ENCODE measurements around the gene CCHCR1. TPM values are rescaled to one million over a fixed set of nuclear protein-coding genes. Genes with fewer than 3 reads are reported as not detected.

Gene CCHCR1
- polyA plus RNA-seq, 6 donors from 2014 or later, result 2.6 to 6.1 (median 4.5) TPM

- DNase-seq (no peak), ATAC-seq (ENCODE audit: low read depth in 2 of 2) (no peak)
- Mint-ChIP-seq H3K4me3 (no peak overlapping the region), H3K4me1 (peaks cover 4 to 12% (median 7%) of the 10 kb centered on the region in 3 donors), H3K36me3 (peaks cover 0 to 6% of the 10 kb centered on the region in 2 donors), H3K9me3 (no peaks in the 10 kb centered on the region), H3K27me3 (no peaks in the 10 kb centered on the region), H3K27ac (no peak overlapping the region)
Measured at GRCh38 chr6:31144970-31145340, 12.6 kb downstream of the CCHCR1 start.

- no peaks in the 10 kb centered on the region for H3K27me3 Mint-ChIP-seq
- H3K4me3 Mint-ChIP-seq, result no peak overlapping the region
- peaks cover 4 to 12% (median 7%) of the 10 kb centered on the region in 3 donors for H3K4me1 Mint-ChIP-seq
- H3K9me3 Mint-ChIP-seq, result no peaks in the 10 kb centered on the region
- peaks cover 0 to 6% of the 10 kb centered on the region in 2 donors for H3K36me3 Mint-ChIP-seq
- no peak for ATAC-seq (ENCODE audit: low read depth in 2 of 2)
- DNase-seq, result no peak
- no peak overlapping the region for H3K27ac Mint-ChIP-seq
Measured at GRCh38 chr6:31144296-31144969, 13.2 kb downstream of the CCHCR1 start.

DNA sequence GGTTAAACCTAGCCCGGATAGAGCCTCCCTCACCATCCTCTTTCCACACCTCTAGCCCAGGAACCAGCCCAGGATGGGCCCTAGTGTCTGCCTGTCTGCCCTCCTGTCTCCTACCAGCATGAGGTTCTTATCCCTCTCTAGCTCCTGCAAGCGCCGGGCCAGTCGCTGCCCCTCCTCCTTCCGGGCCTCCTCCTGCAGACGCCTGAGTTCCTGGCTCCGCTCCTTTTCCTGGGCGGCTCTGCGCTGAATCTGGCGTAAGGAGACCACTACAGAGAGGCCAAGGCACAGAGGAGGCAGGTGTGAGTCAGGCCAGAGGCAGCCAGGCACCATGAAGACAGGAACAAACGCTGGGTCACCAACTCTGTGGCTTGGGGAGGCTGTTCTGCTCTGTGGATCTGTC is 14.5 kb downstream of the CCHCR1 start:
- no peaks in the 10 kb centered on the region for H3K27me3 Mint-ChIP-seq
- no peaks in the 10 kb centered on the region for H3K9me3 Mint-ChIP-seq
- ATAC-seq (ENCODE audit: low read depth in 2 of 2) (no peak), DNase-seq (no peak)
- peaks cover 2 to 9% (median 3%) of the 10 kb centered on the region in 3 donors for H3K4me1 Mint-ChIP-seq
- no peak overlapping the region for H3K4me3 Mint-ChIP-seq
- peaks cover 0 to 6% of the 10 kb centered on the region in 2 donors for H3K36me3 Mint-ChIP-seq
- H3K27ac Mint-ChIP-seq, result peak overlapping the region in 1 of 6 donors; percentile 28

GRCh38 chr6:31142361-31142761 is 15.2 kb downstream of the CCHCR1 start:
- ATAC-seq (ENCODE audit: low read depth in 2 of 2) (no peak), DNase-seq (no peak)
- Mint-ChIP-seq H3K27ac (no peak overlapping the region), H3K9me3 (no peaks in the 10 kb centered on the region), H3K27me3 (peaks cover 0 to 5% (median 4%) of the 10 kb centered on the region in 3 donors), H3K4me1 (peaks cover 4 to 9% (median 4%) of the 10 kb centered on the region in 3 donors), H3K36me3 (peaks cover 0 to 6% of the 10 kb centered on the region in 2 donors), H3K4me3 (no peak overlapping the region)

DNA sequence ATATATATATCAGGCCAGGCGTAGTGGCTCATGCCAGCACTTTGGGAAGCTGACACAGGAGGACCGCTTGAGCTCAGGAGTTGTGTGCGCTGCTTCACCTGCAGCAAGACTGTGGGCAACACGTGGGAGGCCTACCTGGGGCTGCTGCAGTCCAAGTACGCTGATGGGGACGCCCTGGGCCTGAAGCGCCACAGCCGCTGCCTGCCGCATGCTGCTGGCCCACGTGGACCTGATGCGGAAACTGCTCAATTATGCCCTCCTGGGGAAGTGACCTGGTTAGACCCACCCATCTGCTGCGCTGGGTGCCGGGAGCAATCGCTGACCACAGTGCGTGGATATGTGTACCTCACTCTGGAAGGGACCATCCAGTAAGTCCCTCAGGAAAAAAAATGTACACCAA is 17.0 kb downstream of the CCHCR1 start:
- no peaks in the 10 kb centered on the region for H3K9me3 Mint-ChIP-seq
- DNase-seq (no peak), ATAC-seq (ENCODE audit: low read depth in 2 of 2) (no peak)
- H3K36me3 Mint-ChIP-seq, result peaks cover 0 to 6% of the 10 kb centered on the region in 2 donors
- H3K4me1 Mint-ChIP-seq, result peaks cover 5 to 8% (median 6%) of the 10 kb centered on the region in 3 donors
- H3K27ac Mint-ChIP-seq, result no peak overlapping the region
- peaks cover 0 to 8% (median 6%) of the 10 kb centered on the region in 3 donors for H3K27me3 Mint-ChIP-seq
- H3K4me3 Mint-ChIP-seq, result no peak overlapping the region

- DNase-seq, result no peak
- Mint-ChIP-seq H3K4me3 (peak overlapping the region in 1 of 8 donors; percentile 29), H3K27ac (peak overlapping the region in 1 of 6 donors; percentile 24), H3K9me3 (no peaks in the 10 kb centered on the region), H3K27me3 (peaks cover 0 to 8% (median 6%) of the 10 kb centered on the region in 3 donors), H3K4me1 (peaks cover 5 to 8% (median 6%) of the 10 kb centered on the region in 3 donors), H3K36me3 (peaks cover 0 to under 1% of the 10 kb centered on the region in 2 donors)
- ATAC-seq (ENCODE audit: low read depth in 2 of 2), result no peak
Measured at GRCh38 chr6:31139599-31139998, 18.0 kb downstream of the CCHCR1 start.

GRCh38 chr6:31138982-31139381 is 18.6 kb downstream of the CCHCR1 start, which contains the start of gene PSORS1C2:
Gene PSORS1C2, minus strand, starts transcription at chr6:31139066. Its CDS starts 40 bp downstream, at chr6:31139026.
- Mint-ChIP-seq H3K4me3 (peak within 1 kb of the TSS in 4 of 8 donors; percentile 29 to 82 (median 60)), H3K36me3 (no peaks in the 10 kb centered on the region), H3K4me1 (peaks cover 5 to 8% (median 6%) of the 10 kb centered on the region in 3 donors), H3K27me3 (peaks cover 0 to 8% (median 6%) of the 10 kb centered on the region in 3 donors), H3K27ac (peak within 1 kb of the TSS in 4 of 6 donors; percentile 12 to 96 (median 20)), H3K9me3 (no peaks in the 10 kb centered on the region)
- no peak for DNase-seq
- no peak for ATAC-seq (ENCODE audit: low read depth in 2 of 2)

GRCh38 chr6:31135710-31136109 is 21.9 kb downstream of the CCHCR1 start:
- no peaks in the 10 kb centered on the region for H3K9me3 Mint-ChIP-seq
- no peak overlapping the region for H3K4me3 Mint-ChIP-seq
- H3K27ac Mint-ChIP-seq, result no peak overlapping the region
- no peaks in the 10 kb centered on the region for H3K36me3 Mint-ChIP-seq
- peaks cover 5 to 8% (median 6%) of the 10 kb centered on the region in 3 donors for H3K4me1 Mint-ChIP-seq
- H3K27me3 Mint-ChIP-seq, result peaks cover 0 to 11% (median 8%) of the 10 kb centered on the region in 3 donors
- no peak for DNase-seq
- no peak for ATAC-seq (ENCODE audit: low read depth in 2 of 2)

- Mint-ChIP-seq H3K27ac (no peak overlapping the region), H3K27me3 (peaks cover 8 to 18% (median 12%) of the 10 kb centered on the region in 3 donors), H3K4me3 (no peak overlapping the region), H3K4me1 (peaks cover 9 to 11% (median 9%) of the 10 kb centered on the region in 3 donors), H3K36me3 (no peaks in the 10 kb centered on the region), H3K9me3 (no peaks in the 10 kb centered on the region)
- ATAC-seq (ENCODE audit: low read depth in 2 of 2) (no peak), DNase-seq (no peak)
Measured at GRCh38 chr6:31132806-31133205, 24.8 kb downstream of the CCHCR1 start.

GRCh38 chr6:31131595-31131994 is 26.0 kb downstream of the CCHCR1 start:
- peaks cover 4 to 6% (median 4%) of the 10 kb centered on the region in 3 donors for H3K4me1 Mint-ChIP-seq
- H3K27me3 Mint-ChIP-seq, result peaks cover 8 to 20% (median 14%) of the 10 kb centered on the region in 3 donors
- ATAC-seq (ENCODE audit: low read depth in 2 of 2) (no peak), DNase-seq (no peak)
- H3K36me3 Mint-ChIP-seq, result no peaks in the 10 kb centered on the region
- no peaks in the 10 kb centered on the region for H3K9me3 Mint-ChIP-seq
- H3K27ac Mint-ChIP-seq, result no peak overlapping the region
- H3K4me3 Mint-ChIP-seq, result no peak overlapping the region

- H3K36me3 Mint-ChIP-seq, result no peaks in the 10 kb centered on the region
- no peak for DNase-seq
- H3K27me3 Mint-ChIP-seq, result peaks cover 8 to 24% (median 15%) of the 10 kb centered on the region in 3 donors
- H3K4me3 Mint-ChIP-seq, result no peak overlapping the region
- no peak for ATAC-seq (ENCODE audit: low read depth in 2 of 2)
- peaks cover 4 to 6% (median 4%) of the 10 kb centered on the region in 3 donors for H3K4me1 Mint-ChIP-seq
- H3K9me3 Mint-ChIP-seq, result no peaks in the 10 kb centered on the region
- H3K27ac Mint-ChIP-seq, result no peak overlapping the region
Measured at GRCh38 chr6:31130751-31131150, 26.9 kb downstream of the CCHCR1 start.

DNA sequence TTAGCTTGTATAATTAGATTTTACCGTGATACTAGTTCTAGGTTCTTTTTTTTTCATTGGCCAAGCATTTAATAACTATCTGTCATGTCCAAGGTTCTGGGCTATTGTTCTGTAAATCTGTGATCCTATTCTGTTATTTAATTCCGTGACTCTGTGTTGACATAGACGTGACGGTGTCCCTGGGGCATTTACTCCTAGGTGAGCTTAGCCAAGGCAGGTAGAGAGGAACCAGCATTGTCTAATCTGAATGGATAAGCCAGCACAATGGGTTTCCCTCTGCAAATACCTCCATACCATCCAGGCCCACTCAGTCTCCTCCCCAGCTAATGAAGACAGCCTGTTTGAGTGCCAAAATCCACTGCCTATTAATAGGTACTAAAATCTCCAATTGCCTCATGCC is 28.5 kb downstream of the CCHCR1 start:
- Mint-ChIP-seq H3K4me1 (peaks cover 4 to 6% (median 4%) of the 10 kb centered on the region in 3 donors), H3K4me3 (no peak overlapping the region), H3K27me3 (peaks cover 8 to 24% (median 15%) of the 10 kb centered on the region in 3 donors), H3K36me3 (no peaks in the 10 kb centered on the region), H3K27ac (peak overlapping the region in 1 of 6 donors; percentile 20), H3K9me3 (no peaks in the 10 kb centered on the region)
- no peak for ATAC-seq (ENCODE audit: low read depth in 2 of 2)
- no peak for DNase-seq

DNA sequence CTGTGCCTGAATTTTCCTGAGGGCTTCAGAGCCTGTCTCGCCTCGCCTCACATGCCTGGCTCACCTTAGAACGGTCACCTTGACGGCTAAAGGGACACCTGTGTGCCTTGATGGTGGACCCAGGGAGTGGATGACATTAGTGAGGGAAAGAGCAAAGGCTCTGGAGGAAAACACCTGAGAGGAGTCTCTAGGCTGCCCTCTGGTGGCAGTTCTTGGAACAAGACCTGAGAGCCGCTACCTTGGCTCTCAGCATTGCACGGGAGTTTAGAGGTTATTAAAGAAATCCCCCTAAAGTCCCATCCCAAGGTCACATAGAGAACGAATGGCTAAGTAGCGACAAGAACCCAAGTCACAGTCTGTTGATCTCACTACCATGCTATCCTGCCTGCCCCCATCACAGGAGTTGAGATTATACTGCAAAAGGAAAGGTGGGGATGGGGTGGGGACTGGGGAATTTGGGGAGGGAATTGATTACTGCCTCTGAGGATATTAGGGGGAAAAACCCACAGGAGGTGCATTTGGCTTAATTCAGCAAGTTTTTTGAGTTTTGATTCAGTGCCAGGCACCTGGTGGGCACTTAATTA is 29.4 kb downstream of the CCHCR1 start:
- peak overlapping the region in 1 of 6 donors; percentile 56 for H3K27ac Mint-ChIP-seq
- peaks cover 4 to 6% (median 4%) of the 10 kb centered on the region in 3 donors for H3K4me1 Mint-ChIP-seq
- DNase-seq (peak; percentile 46), ATAC-seq (ENCODE audit: low read depth in 2 of 2) (peak; percentile 65 to 75)
- H3K27me3 Mint-ChIP-seq, result peaks cover 8 to 30% (median 19%) of the 10 kb centered on the region in 3 donors
- H3K4me3 Mint-ChIP-seq, result no peak overlapping the region
- H3K36me3 Mint-ChIP-seq, result no peaks in the 10 kb centered on the region
- no peaks in the 10 kb centered on the region for H3K9me3 Mint-ChIP-seq
